NB4 (cell line): ENCODE measurements around the gene COQ4.

Experiments used
- DNase-seq: peaks from one replicate; pipeline ENCODE4 v3.0.0; 2010; ENCODE audit warnings: low read depth
- H3K4me3 ChIP-seq: one replicate; pipeline ENCODE4 v1.5.1; 2011; ENCODE audit warnings: mild to moderate bottlenecking, low read depth, low read length, moderate library complexity
- MYC ChIP-seq: IDR thresholded peaks from 2 replicates; pipeline ENCODE4 v1.6.1; 2011; ENCODE audit warnings: low read depth, low read length
- POLR2A ChIP-seq: IDR thresholded peaks from 2 replicates; pipeline ENCODE4 v1.6.1; 2011; ENCODE audit warnings: mild to moderate bottlenecking; ENCODE audit not compliant: insufficient read length; ENCODE audit errors: extremely low read depth
- TF ChIP-seq, protein P1 (sequence below): IDR thresholded peaks from 2 replicates; pipeline ENCODE4 v1.6.1; 2011; ENCODE audit warnings: low read depth, low read length
- TF ChIP-seq, protein P2 (sequence below): IDR thresholded peaks from one replicate; pipeline ENCODE4 v1.5.1; 2012; ENCODE audit warnings: low read depth, low read length

The COQ4 gene

DNA sequence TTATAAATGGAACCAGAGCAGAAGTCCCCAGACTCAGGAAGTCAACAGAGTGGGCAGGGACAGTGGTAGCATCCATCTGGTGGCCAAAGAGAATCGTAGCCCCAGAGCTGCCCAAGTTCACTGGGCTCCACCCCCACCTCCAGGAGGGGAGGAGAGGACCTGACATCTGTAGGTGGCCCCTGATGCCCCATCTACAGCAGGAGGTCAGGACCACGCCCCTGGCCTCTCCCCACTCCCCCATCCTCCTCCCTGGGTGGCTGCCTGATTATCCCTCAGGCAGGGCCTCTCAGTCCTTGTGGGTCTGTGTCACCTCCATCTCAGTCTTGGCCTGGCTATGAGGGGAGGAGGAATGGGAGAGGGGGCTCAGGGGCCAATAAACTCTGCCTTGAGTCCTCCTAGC lies 38.2 kb downstream of the COQ4 start:
- no peak overlapping the region for H3K4me3 ChIP-seq
- TF ChIP-seq MYC (no peak), POLR2A (no peak)
- TF ChIP-seq, protein P1, sequence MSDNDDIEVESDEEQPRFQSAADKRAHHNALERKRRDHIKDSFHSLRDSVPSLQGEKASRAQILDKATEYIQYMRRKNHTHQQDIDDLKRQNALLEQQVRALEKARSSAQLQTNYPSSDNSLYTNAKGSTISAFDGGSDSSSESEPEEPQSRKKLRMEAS, result no peak
- TF ChIP-seq, protein P2, sequence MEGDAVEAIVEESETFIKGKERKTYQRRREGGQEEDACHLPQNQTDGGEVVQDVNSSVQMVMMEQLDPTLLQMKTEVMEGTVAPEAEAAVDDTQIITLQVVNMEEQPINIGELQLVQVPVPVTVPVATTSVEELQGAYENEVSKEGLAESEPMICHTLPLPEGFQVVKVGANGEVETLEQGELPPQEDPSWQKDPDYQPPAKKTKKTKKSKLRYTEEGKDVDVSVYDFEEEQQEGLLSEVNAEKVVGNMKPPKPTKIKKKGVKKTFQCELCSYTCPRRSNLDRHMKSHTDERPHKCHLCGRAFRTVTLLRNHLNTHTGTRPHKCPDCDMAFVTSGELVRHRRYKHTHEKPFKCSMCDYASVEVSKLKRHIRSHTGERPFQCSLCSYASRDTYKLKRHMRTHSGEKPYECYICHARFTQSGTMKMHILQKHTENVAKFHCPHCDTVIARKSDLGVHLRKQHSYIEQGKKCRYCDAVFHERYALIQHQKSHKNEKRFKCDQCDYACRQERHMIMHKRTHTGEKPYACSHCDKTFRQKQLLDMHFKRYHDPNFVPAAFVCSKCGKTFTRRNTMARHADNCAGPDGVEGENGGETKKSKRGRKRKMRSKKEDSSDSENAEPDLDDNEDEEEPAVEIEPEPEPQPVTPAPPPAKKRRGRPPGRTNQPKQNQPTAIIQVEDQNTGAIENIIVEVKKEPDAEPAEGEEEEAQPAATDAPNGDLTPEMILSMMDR, result no peak
- DNase-seq, result no peak

DNA sequence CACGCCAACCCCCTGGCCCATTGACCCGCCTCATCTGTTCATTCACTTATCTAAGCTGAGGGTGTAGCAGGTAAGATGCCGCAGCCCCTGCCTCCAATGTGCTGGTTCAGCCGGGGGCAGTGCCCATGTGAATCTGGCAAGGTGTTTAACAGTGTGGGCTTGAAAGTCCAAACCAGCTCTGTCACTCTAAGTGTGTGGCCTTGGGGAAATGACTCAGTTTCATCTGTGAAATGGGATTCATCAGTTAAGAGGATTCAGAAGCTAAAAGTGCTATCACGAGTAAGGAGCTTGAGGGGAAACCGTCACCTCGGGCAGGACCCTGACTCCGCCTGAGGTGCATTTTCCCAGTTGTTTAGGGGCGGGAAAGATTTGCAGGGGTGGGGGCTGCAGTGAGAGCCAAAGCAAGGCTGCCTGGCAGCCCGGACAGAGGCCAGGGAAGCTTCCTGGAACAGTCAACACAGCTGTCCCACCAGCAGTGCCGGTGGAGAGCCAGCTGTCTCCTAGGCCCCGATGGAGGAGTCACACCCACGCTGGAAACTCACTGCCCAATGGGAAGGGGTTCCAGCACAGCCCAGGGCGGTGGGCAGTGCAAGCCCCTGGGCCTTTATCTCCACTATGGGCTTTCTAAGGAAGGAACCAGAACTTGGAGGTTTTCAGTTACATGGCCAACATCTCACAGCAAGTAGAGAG lies 38.8 kb downstream of the COQ4 start:
- TF ChIP-seq, protein P1, result no peak
- TF ChIP-seq, protein P2, result no peak
- no peak for TF ChIP-seq POLR2A
- no peak for TF ChIP-seq MYC
- no peak for DNase-seq
- H3K4me3 ChIP-seq, result no peak overlapping the region

DNA sequence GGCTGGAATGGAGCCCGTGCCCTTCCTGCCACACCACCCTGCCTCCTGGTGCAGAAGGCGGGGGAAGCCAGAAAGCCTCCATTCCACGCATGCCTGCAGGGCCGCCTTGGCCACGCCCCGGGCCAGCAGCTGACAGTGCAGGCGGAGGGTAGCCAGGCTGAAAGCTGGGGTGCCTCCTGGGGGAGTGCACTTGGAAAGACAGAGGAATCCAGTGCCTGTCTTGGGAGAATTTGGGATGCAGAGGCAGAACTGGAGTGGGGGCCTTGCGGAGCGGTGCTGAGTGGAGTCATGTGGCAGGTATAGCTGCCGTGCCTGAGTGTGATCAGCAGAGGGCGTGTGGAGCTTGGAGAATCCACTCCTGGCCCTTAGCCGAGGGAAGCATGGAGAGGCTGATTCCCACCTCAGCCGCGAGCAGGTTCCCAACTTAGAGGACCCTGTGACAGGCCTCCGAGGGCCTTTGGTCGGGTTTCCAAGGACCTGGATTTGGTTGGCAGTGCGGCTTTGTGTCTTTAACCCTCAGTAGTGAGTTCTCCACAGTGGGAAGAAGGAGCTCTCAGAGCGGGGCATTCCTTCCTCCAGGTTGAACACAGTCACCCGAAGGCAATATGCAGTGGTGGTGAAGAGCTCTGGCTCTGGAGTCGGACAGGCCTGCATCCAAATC lies 39.5 kb downstream of the COQ4 start:
- H3K4me3 ChIP-seq, result no peak overlapping the region
- peak; percentile 70 for DNase-seq
- TF ChIP-seq, protein P1, result peak; percentile 72; the same call in 1 of the 2 replicates
- TF ChIP-seq POLR2A, result no peak
- TF ChIP-seq MYC, result no peak
- TF ChIP-seq, protein P2, result peak; percentile 84

DNA sequence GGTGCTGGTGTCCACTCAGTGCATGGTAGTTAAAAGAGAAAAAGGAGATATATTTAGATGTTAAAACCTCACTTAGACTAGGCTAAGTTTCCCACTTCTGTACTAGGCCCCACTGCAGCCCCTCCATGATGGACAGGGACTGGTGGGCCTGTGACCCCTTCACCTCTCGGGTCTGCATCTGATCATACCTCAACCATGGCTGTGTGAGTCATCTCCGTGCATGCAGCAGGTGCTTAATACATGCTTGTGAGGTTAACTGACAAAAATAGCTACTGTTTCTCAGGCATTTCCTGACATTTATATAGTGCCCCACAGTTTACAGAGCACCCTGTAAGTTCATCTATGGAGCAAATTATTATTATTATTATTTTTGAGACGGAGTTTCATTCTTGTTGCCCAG lies 40.1 kb downstream of the COQ4 start:
- H3K4me3 ChIP-seq, result no peak overlapping the region
- TF ChIP-seq, protein P1, result no peak
- TF ChIP-seq, protein P2, result no peak
- TF ChIP-seq POLR2A, result no peak
- TF ChIP-seq MYC, result no peak
- no peak for DNase-seq

DNA sequence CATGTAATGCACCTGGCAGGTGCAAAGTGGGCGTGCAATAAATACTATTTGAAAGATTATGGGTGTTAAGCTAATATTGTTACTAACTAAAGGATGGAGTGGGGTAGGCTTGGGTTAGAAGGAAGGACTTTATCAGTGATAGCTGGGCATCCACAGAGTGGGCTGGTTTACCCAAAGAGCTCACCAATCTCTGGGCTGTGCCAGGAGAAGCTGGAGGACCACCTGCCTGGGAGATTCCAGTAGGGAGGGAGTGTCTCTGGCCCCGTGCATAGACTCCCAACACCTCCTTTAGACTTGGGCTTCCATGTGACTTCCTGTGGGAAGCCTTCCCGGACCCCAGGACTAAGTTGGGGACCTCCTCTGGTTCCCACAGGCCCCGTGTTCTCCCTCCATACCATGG lies 42.9 kb downstream of the COQ4 start:
- TF ChIP-seq, protein P1, result no peak
- no peak for TF ChIP-seq POLR2A
- TF ChIP-seq MYC, result no peak
- TF ChIP-seq, protein P2, result no peak
- DNase-seq, result no peak
- H3K4me3 ChIP-seq, result no peak overlapping the region
